Mesendoderm (in vitro differentiated cells): ENCODE measurements around the gene DLEU7. TPM values are rescaled to one million over a fixed set of nuclear protein-coding genes. Genes with fewer than 3 reads are reported as not detected.
A peak's percentile ranks its signal among the peaks of the same experiment; 100 is the strongest.

Source experiments
- DNase-seq: peaks from one replicate; pipeline ENCODE4 v3.0.0; 2013
- H2AK5ac ChIP-seq: 2 replicates; pipeline ENCODE4 v1.6.1; 2013; ENCODE audit warnings: low read length, inconsistent platforms
- H2BK120ac ChIP-seq: 2 replicates; pipeline ENCODE4 v1.6.1; 2013; ENCODE audit warnings: low read depth, mild to moderate bottlenecking, low read length, moderate library complexity, mixed read lengths
- H2BK15ac ChIP-seq: replicated peaks from 2 replicates; pipeline ENCODE4 v1.6.1; 2013; ENCODE audit warnings: low read depth, mild to moderate bottlenecking, moderate library complexity
- H2BK5ac ChIP-seq: 2 replicates; pipeline ENCODE4 v1.6.1; 2013; ENCODE audit warnings: low read length, inconsistent platforms
- H3K18ac ChIP-seq: 2 replicates; pipeline ENCODE4 v1.6.1; 2013; ENCODE audit warnings: mild to moderate bottlenecking, low read length, mixed read lengths
- H3K23ac ChIP-seq: one replicate; pipeline ENCODE4 v1.6.1; 2013; ENCODE audit warnings: low read length
- H3K27ac ChIP-seq: 2 replicates; pipeline ENCODE4 v1.5.1; 2013; ENCODE audit warnings: low read depth, mild to moderate bottlenecking, inconsistent platforms, low read length, moderate library complexity
- H3K27me3 ChIP-seq: 2 replicates; pipeline ENCODE4 v1.6.1; 2013; ENCODE audit warnings: low read length, control low read depth, mild to moderate bottlenecking, inconsistent platforms; ENCODE audit not compliant: insufficient read depth, poor library complexity
- H3K36me3 ChIP-seq: 2 replicates; pipeline ENCODE4 v1.6.1; 2013; ENCODE audit warnings: low read length, inconsistent platforms; ENCODE audit not compliant: control insufficient read depth, insufficient read depth
- H3K4ac ChIP-seq: one replicate; pipeline ENCODE4 v1.6.1; 2013; ENCODE audit warnings: low read depth, mild to moderate bottlenecking, low read length, moderate library complexity
- H3K4me1 ChIP-seq: 2 replicates; pipeline ENCODE4 v1.6.1; 2013; ENCODE audit warnings: low read depth, low read length, inconsistent platforms; ENCODE audit not compliant: control insufficient read depth
- H3K4me2 ChIP-seq: 2 replicates; pipeline ENCODE4 v1.6.1; 2013; ENCODE audit warnings: low read length
- H3K4me3 ChIP-seq: 2 replicates; pipeline ENCODE4 v1.5.1; 2013; ENCODE audit warnings: mild to moderate bottlenecking, low read length
- H3K56ac ChIP-seq: one replicate; pipeline ENCODE4 v1.6.1; 2013; ENCODE audit warnings: low read length
- H3K79me1 ChIP-seq: 2 replicates; pipeline ENCODE4 v1.6.1; 2013; ENCODE audit warnings: low read length, inconsistent platforms
- H3K79me2 ChIP-seq: 2 replicates; pipeline ENCODE4 v1.6.1; 2013; ENCODE audit warnings: mild to moderate bottlenecking, low read length; ENCODE audit not compliant: control insufficient read depth, insufficient read depth
- H3K9ac ChIP-seq: 2 replicates; pipeline ENCODE4 v1.6.1; 2013; ENCODE audit warnings: low read length, inconsistent platforms
- H4K5ac ChIP-seq: one replicate; pipeline ENCODE4 v1.6.1; 2013; ENCODE audit warnings: low read length
- H4K8ac ChIP-seq: one replicate; pipeline ENCODE4 v1.6.1; 2013; ENCODE audit warnings: low read depth, mild to moderate bottlenecking, control low read depth, low read length, moderate library complexity
- WGBS: extraction: QIAGEN DNeasy Blood & Tissue Kit; methylation state at CpG from one replicate; pipeline ENCODE4 v1.1.7; 2013; ENCODE audit warnings: low lambda C conversion rate, missing lambda C conversion rate; ENCODE audit not compliant: insufficient coverage; ENCODE audit errors: extremely low coverage; 5-methylcytosine and 5-hydroxymethylcytosine counted together
- polyA plus RNA-seq, 2 experiments: library from polyadenylated mRNA; stranded (reverse); fragments of 200-250 nt; gene quantifications; one replicate each; pipeline ENCODE4 v1.2.3, GENCODE V29; 2013

DLEU7 gene
- polyA plus RNA-seq (2013, experiment 1 of 2), result 0.79 TPM
- polyA plus RNA-seq (2013, experiment 2 of 2), result 0.99 TPM

- Histone ChIP-seq H3K4ac (no peak within 1 kb of the TSS), H4K5ac (no peak within 1 kb of the TSS), H3K4me3 (peak within 1 kb of the TSS; percentile 10), H3K4me2 (peak within 1 kb of the TSS; percentile 23), H3K27ac (no peak within 1 kb of the TSS), H3K27me3 (peaks cover 7% of the 10 kb centered on the region), H2BK15ac (no peak within 1 kb of the TSS), H3K56ac (peak within 1 kb of the TSS; percentile 35), H2AK5ac (no peak within 1 kb of the TSS), H2BK120ac (no peak within 1 kb of the TSS), H3K79me1 (no peaks in the 10 kb centered on the region), H2BK5ac (no peak within 1 kb of the TSS), H3K23ac (no peak within 1 kb of the TSS), H3K4me1 (no peaks in the 10 kb centered on the region), H3K79me2 (no peaks in the 10 kb centered on the region), H3K18ac (no peak within 1 kb of the TSS), H3K9ac (peak within 1 kb of the TSS; percentile 38), H4K8ac (no peak within 1 kb of the TSS), H3K36me3 (no peaks in the 10 kb centered on the region)
- peak; percentile 19 for DNase-seq
- WGBS, result no CpG with 5 or more reads among the region's 78 CpGs
Measured at GRCh38 chr13:50843257-50844083, at the start of gene DLEU7. DLEU7 (minus strand) TSS chr13:50843692; CDS start chr13:50843646, 46 bp downstream.

- no peak overlapping the region for H3K27ac ChIP-seq
- H3K23ac ChIP-seq, result no peak overlapping the region
- no peak overlapping the region for H3K4me3 ChIP-seq
- no peaks in the 10 kb centered on the region for H3K79me2 ChIP-seq
- no peak overlapping the region for H2BK15ac ChIP-seq
- H4K5ac ChIP-seq, result no peak overlapping the region
- H3K56ac ChIP-seq, result no peak overlapping the region
- H2BK5ac ChIP-seq, result no peak overlapping the region
- H2AK5ac ChIP-seq, result no peak overlapping the region
- no peaks in the 10 kb centered on the region for H3K36me3 ChIP-seq
- H3K9ac ChIP-seq, result no peak overlapping the region
- no peaks in the 10 kb centered on the region for H3K4me1 ChIP-seq
- no peak overlapping the region for H3K4ac ChIP-seq
- no peak overlapping the region for H4K8ac ChIP-seq
- H3K18ac ChIP-seq, result no peak overlapping the region
- H3K27me3 ChIP-seq, result no peaks in the 10 kb centered on the region
- no CpG with 5 or more reads among the region's 7 CpGs for WGBS
- no peaks in the 10 kb centered on the region for H3K79me1 ChIP-seq
- H3K4me2 ChIP-seq, result no peak overlapping the region
- no peak for DNase-seq
- no peak overlapping the region for H2BK120ac ChIP-seq
Measured at GRCh38 chr13:50892210-50892944, 48.9 kb upstream of the DLEU7 start.

- Histone ChIP-seq H3K4me2 (no peak overlapping the region), H3K27me3 (no peaks in the 10 kb centered on the region), H3K56ac (no peak overlapping the region), H2AK5ac (no peak overlapping the region), H3K4ac (no peak overlapping the region), H2BK5ac (no peak overlapping the region), H3K27ac (no peak overlapping the region), H3K23ac (no peak overlapping the region), H3K4me1 (no peaks in the 10 kb centered on the region), H3K9ac (no peak overlapping the region), H4K5ac (no peak overlapping the region), H3K18ac (no peak overlapping the region), H4K8ac (no peak overlapping the region), H3K79me2 (no peaks in the 10 kb centered on the region), H3K79me1 (no peaks in the 10 kb centered on the region), H2BK15ac (no peak overlapping the region), H2BK120ac (no peak overlapping the region), H3K36me3 (no peaks in the 10 kb centered on the region), H3K4me3 (no peak overlapping the region)
- no peak for DNase-seq
Measured at GRCh38 chr13:50891206-50891605, 47.7 kb upstream of the DLEU7 start.

- Histone ChIP-seq H2BK120ac (no peak overlapping the region), H3K4me3 (no peak overlapping the region), H3K9ac (no peak overlapping the region), H3K27ac (no peak overlapping the region), H3K4me1 (no peaks in the 10 kb centered on the region), H2BK5ac (no peak overlapping the region), H3K4ac (no peak overlapping the region), H3K56ac (no peak overlapping the region), H3K36me3 (no peaks in the 10 kb centered on the region), H2AK5ac (no peak overlapping the region), H3K18ac (no peak overlapping the region), H3K4me2 (no peak overlapping the region), H3K79me1 (no peaks in the 10 kb centered on the region), H2BK15ac (no peak overlapping the region), H3K79me2 (no peaks in the 10 kb centered on the region), H3K27me3 (no peaks in the 10 kb centered on the region), H3K23ac (no peak overlapping the region), H4K5ac (no peak overlapping the region), H4K8ac (no peak overlapping the region)
- no CpG with 5 or more reads among the region's 1 CpG for WGBS
- no peak for DNase-seq
Measured at GRCh38 chr13:50889317-50889716, 45.8 kb upstream of the DLEU7 start.

- Histone ChIP-seq H3K27ac (no peak overlapping the region), H3K18ac (no peak overlapping the region), H2BK120ac (no peak overlapping the region), H3K36me3 (no peaks in the 10 kb centered on the region), H3K79me2 (no peaks in the 10 kb centered on the region), H3K4me3 (no peak overlapping the region), H3K27me3 (no peaks in the 10 kb centered on the region), H3K4me2 (no peak overlapping the region), H2BK15ac (no peak overlapping the region), H3K23ac (no peak overlapping the region), H3K4me1 (no peaks in the 10 kb centered on the region), H4K8ac (no peak overlapping the region), H3K79me1 (no peaks in the 10 kb centered on the region), H2AK5ac (no peak overlapping the region), H2BK5ac (no peak overlapping the region), H3K9ac (no peak overlapping the region), H3K4ac (no peak overlapping the region), H4K5ac (no peak overlapping the region), H3K56ac (no peak overlapping the region)
- WGBS, result no CpG with 5 or more reads among the region's 1 CpG
- no peak for DNase-seq
Measured at GRCh38 chr13:50888362-50888761, 44.9 kb upstream of the DLEU7 start.
